ENCODE data around the gene SSTR3. TPM values are rescaled to one million over a fixed set of nuclear protein-coding genes. Genes with fewer than 3 reads are reported as not detected.

The SSTR3 gene
- total and polyA plus RNA-seq, 10 of the 15 experiments (the other 5 are each of a cell fraction or from before 2014, with no cell fraction given): 0.03 to 4.5 (median 2.4) TPM

DNA sequence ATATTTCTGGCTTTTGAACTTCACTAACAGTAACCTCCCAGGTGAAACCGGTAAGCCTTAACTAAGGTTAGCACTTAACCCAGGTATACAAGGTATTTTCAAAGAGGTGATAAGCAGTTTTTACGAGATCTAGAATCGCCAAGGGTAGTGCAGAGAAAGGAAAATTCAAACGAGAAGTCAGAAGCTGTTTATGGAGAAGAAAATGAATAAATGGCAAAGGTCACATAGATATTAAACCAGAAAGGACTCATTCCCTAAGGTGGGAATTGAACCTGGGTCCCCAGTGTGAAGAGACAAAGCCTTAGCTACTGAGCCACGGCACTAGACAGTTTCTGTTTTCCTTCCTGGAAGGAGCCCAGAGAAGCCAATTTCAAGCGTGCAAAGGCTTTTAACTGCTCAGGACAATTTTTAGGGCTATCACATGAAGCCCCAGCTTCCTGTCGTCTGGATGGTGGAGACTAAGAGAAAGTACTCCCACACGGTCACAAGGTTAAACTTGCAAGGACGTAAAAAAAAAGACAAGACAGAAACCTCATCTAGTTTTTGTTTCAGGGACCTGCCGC lies 18.6 kb downstream of the SSTR3 start (continued):
- TF ChIP-seq POLR2AphosphoS2 (IDR thresholded peaks at IDR 0.05; ENCODE audit: low read depth, low read length) (no peak), SMAD1 (IDR thresholded peaks at IDR 0.05; ENCODE audit: low read depth, partially characterized antibody) (no peak), GATAD2B (conservative IDR thresholded peaks at IDR 0.05; ENCODE audit: low read depth) (no peak), HDAC2 (IDR thresholded peaks at IDR 0.05) (no peak), PBX3 (IDR thresholded peaks at IDR 0.05; ENCODE audit: insufficient replicate concordance, low read depth, low read length) (no peak), HDGF (IDR thresholded peaks at IDR 0.05) (no peak), BACH1 (IDR thresholded peaks at IDR 0.05; ENCODE audit: borderline replicate concordance) (no peak), SUZ12 (IDR thresholded peaks at IDR 0.05; ENCODE audit: unreplicated experiment) (no peak), KAT2A (conservative IDR thresholded peaks at IDR 0.05; ENCODE audit: control insufficient read depth, low read depth, low read length) (no peak)

DNA sequence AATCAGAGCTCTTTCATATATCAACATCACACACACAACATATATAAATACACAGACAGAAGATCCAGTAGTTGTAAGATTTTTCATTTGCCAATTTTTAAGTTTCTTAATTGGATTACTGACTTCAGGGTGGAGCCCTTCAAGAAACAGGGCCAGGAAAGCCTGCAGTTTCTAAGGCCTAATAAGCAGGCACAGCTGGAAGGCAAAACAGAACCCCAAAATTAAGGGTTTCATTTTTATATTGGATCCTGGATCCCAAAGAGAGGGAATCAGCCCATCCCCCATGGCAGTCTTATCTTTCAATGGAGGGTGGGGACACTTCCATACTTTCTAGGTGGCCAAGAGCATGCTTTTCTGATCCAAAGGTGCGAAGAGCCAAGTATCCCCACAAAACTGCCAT lies 19.5 kb downstream of the SSTR3 start:
- no peaks in the 10 kb centered on the region for H3K27me3 ChIP-seq (replicated peaks in 1 of 2; ENCODE audit: control insufficient read depth in 2 of 2, insufficient read depth in 2 of 2, low read length in 1 of 2)
- POLR2A ChIA-PET: interaction anchor here (1.1 to 2.1 kb wide), 4 partner anchors 9 to 67 kb away, joined by 3 to 10 read pairs (median 5); no protein-coding TSS in a partner anchor
- TF ChIP-seq KDM1A (IDR thresholded peaks at IDR 0.05; ENCODE audit: borderline replicate concordance): no peak
- no peak for TF ChIP-seq REST (IDR thresholded peaks at IDR 0.05; ENCODE audit: low read depth, low read length)
- no peak for TF ChIP-seq SIN3A (IDR thresholded peaks at IDR 0.05; ENCODE audit: low read depth, low read length)
- TF ChIP-seq TCF7 (IDR thresholded peaks at IDR 0.05; ENCODE audit: borderline replicate concordance): no peak
- TF ChIP-seq ZNF217 (IDR thresholded peaks at IDR 0.05): no peak
- no peak for TF ChIP-seq NFIC (IDR thresholded peaks at IDR 0.05; ENCODE audit: low read depth, low read length)
- no peak for TF ChIP-seq HDAC2 (IDR thresholded peaks at IDR 0.05)

More for the DNA sequence above, 19.5 kb downstream of the SSTR3 start:
- RAD21 ChIA-PET (ENCODE audit: unreplicated experiment): interaction anchor here (1.2 to 3.2 kb wide), 3 partner anchors 28 to 147 kb away, joined by 3 to 22 read pairs (median 4); partner anchors contain the start of gene IL2RB
- no peak for FAIRE-seq
- CTCF ChIA-PET: interaction anchor here (1.2 to 6.4 kb wide), 9 partner anchors 19 to 149 kb away, joined by 3 to 53 read pairs (median 5); partner anchors contain the start of gene IL2RB
- Histone ChIP-seq H3K4me3 (no peak overlapping the region), H4K20me1 (ENCODE audit: control insufficient read depth, insufficient read depth) (no peaks in the 10 kb centered on the region), H3K27ac (ENCODE audit: control insufficient read depth, insufficient read depth) (no peak overlapping the region), H3K36me3 (ENCODE audit: control insufficient read depth in 2 of 2, insufficient read depth in 2 of 2, low read length in 1 of 2) (no peaks in the 10 kb centered on the region), H3K9me3 (replicated peaks; ENCODE audit: control insufficient read depth, insufficient read depth, low read length) (no peaks in the 10 kb centered on the region; the same call in 2 of the 3 replicates), H3K79me2 (ENCODE audit: control insufficient read depth, insufficient read depth, low read length) (no peaks in the 10 kb centered on the region), H3K9ac (ENCODE audit: control insufficient read depth, insufficient read depth, low read length) (no peak overlapping the region), H3K4me1 (ENCODE audit: control insufficient read depth, insufficient read depth, low read length) (peaks cover 13% of the 10 kb centered on the region), H2AFZ (ENCODE audit: control insufficient read depth, low read depth, low read length) (no peak overlapping the region), H3K4me2 (ENCODE audit: control insufficient read depth, insufficient read depth) (no peak overlapping the region)
- BruUV-seq (replicated peaks): no TSS peak
- in situ Hi-C loops (cut with MboI) (no loop called here), intact Hi-C loops (cut with micrococcal nuclease; ENCODE audit: unreplicated experiment) (loop anchor here (10.0 kb wide), 2 partner anchors 48 to 408 kb away; partner anchors contain the start of gene IL2RB)
- WGBS (ENCODE audit: insufficient coverage, insufficient replicate concordance, low lambda C conversion rate, missing lambda C conversion rate): 100% methylated on average over 1 of the region's 1 CpG
- no peak for ATAC-seq
- SMC1A ChIA-PET (ENCODE audit: uncharacterized antibody, unreplicated experiment): interaction anchor here (0.6 to 5.5 kb wide), 13 partner anchors 9 to 147 kb away, joined by 3 to 64 read pairs (median 4); partner anchors contain the start of gene IL2RB
- no peak for DNase-seq (ENCODE audit: low read depth, low spot score)

Measured in GM12878 (cell line).